ENCODE data around the gene CLPX. TPM values are rescaled to one million over a fixed set of nuclear protein-coding genes. Genes with fewer than 3 reads are reported as not detected.

The CLPX gene
- total and polyA plus RNA-seq, 8 donors = 41.0 to 80.5 (median 64.2) TPM

- Histone ChIP-seq H3K4me1 (no peaks in the 10 kb centered on the region), H3K27ac (no peak overlapping the region), H3K27me3 (no peaks in the 10 kb centered on the region), H3K4me3 (no peak overlapping the region), H3K36me3 (no peaks in the 10 kb centered on the region), H3K9me3 (no peaks in the 10 kb centered on the region)
- intact Hi-C loops (cut with DNase I) = no loop called here
- TF ChIP-seq, protein P1, sequence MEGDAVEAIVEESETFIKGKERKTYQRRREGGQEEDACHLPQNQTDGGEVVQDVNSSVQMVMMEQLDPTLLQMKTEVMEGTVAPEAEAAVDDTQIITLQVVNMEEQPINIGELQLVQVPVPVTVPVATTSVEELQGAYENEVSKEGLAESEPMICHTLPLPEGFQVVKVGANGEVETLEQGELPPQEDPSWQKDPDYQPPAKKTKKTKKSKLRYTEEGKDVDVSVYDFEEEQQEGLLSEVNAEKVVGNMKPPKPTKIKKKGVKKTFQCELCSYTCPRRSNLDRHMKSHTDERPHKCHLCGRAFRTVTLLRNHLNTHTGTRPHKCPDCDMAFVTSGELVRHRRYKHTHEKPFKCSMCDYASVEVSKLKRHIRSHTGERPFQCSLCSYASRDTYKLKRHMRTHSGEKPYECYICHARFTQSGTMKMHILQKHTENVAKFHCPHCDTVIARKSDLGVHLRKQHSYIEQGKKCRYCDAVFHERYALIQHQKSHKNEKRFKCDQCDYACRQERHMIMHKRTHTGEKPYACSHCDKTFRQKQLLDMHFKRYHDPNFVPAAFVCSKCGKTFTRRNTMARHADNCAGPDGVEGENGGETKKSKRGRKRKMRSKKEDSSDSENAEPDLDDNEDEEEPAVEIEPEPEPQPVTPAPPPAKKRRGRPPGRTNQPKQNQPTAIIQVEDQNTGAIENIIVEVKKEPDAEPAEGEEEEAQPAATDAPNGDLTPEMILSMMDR (IDR thresholded peaks at IDR 0.05) = no peak
- ATAC-seq (no peak), DNase-seq (no peak)
Measured at GRCh38 chr15:65198571-65198970, 13.4 kb upstream of the CLPX start.

GRCh38 chr15:65197337-65197645, 12.1 kb upstream of the CLPX start:
- no peak overlapping the region for H3K27ac ChIP-seq
- intact Hi-C loops (cut with DNase I) = no loop called here
- H3K36me3 ChIP-seq = no peaks in the 10 kb centered on the region
- no peaks in the 10 kb centered on the region for H3K4me1 ChIP-seq
- no peaks in the 10 kb centered on the region for H3K27me3 ChIP-seq
- ATAC-seq = no peak
- H3K4me3 ChIP-seq = no peak overlapping the region
- TF ChIP-seq, protein P1 (IDR thresholded peaks at IDR 0.05) = no peak
- DNase-seq = no peak
- H3K9me3 ChIP-seq = no peaks in the 10 kb centered on the region

DNA sequence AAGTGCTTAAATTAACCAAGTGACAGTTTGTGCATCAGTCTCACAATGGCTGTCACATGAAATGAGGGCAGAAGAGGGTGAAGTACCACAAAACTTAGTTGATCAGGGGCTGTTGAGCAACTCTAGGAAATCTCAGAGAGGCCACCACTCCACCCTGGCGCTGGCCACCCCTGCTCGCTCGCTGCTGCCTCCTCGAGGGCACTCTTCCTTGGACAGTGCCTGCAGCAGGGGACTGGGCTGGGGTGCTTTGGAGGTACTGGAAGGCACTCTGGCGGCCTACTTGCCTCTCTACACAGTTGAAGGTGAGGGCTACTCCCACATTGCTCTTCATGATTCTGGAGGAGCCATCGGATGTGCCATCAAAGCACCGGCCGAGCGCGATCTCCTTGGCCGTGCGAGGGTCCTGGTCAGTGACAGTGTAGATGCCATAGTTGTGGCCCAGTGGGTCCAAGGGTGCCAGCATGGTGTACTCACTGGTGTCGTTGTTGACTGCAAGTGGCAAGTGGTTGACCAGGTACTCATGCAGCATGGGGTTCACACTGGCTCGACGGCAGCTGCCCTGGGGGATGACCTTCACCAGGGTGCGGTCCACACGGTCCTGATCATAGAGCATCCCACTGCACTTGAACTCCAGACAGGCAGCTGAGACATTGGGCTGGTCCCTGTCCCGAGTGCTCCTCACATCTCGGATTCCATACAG, 11.6 kb upstream of the CLPX start:
- Histone ChIP-seq H3K4me1 (no peaks in the 10 kb centered on the region), H3K36me3 (no peaks in the 10 kb centered on the region), H3K4me3 (no peak overlapping the region), H3K27ac (no peak overlapping the region), H3K9me3 (no peaks in the 10 kb centered on the region), H3K27me3 (no peaks in the 10 kb centered on the region)
- DNase-seq (no peak), ATAC-seq (no peak)
- intact Hi-C loops (cut with DNase I) = no loop called here
- TF ChIP-seq, protein P1 (IDR thresholded peaks at IDR 0.05) = no peak

GRCh38 chr15:65195548-65195923, 10.4 kb upstream of the CLPX start:
- intact Hi-C loops (cut with DNase I) = no loop called here
- Histone ChIP-seq H3K27me3 (no peaks in the 10 kb centered on the region), H3K9me3 (no peaks in the 10 kb centered on the region), H3K27ac (no peak overlapping the region), H3K4me3 (no peak overlapping the region), H3K36me3 (no peaks in the 10 kb centered on the region), H3K4me1 (no peaks in the 10 kb centered on the region)
- no peak for DNase-seq
- ATAC-seq = peak; percentile 30
- TF ChIP-seq, protein P1 (IDR thresholded peaks at IDR 0.05) = no peak

GRCh38 chr15:65194826-65195547, 9.8 kb upstream of the CLPX start:
- no peaks in the 10 kb centered on the region for H3K36me3 ChIP-seq
- H3K9me3 ChIP-seq = no peaks in the 10 kb centered on the region
- H3K27me3 ChIP-seq = no peaks in the 10 kb centered on the region
- H3K27ac ChIP-seq = no peak overlapping the region
- ATAC-seq (peak; percentile 18), DNase-seq (peak in 1 of 4 donors; percentile 56)
- TF ChIP-seq, protein P1 (IDR thresholded peaks at IDR 0.05) = no peak
- H3K4me1 ChIP-seq = no peaks in the 10 kb centered on the region
- H3K4me3 ChIP-seq = no peak overlapping the region
- intact Hi-C loops (cut with DNase I) = no loop called here
